ENCODE results near the gene MYL4. TPM values are rescaled to one million over a fixed set of nuclear protein-coding genes. Genes with fewer than 3 reads are reported as not detected.

The MYL4 gene
- total RNA-seq, 1 donor from 2014 or later, result 1.1 TPM

DNA sequence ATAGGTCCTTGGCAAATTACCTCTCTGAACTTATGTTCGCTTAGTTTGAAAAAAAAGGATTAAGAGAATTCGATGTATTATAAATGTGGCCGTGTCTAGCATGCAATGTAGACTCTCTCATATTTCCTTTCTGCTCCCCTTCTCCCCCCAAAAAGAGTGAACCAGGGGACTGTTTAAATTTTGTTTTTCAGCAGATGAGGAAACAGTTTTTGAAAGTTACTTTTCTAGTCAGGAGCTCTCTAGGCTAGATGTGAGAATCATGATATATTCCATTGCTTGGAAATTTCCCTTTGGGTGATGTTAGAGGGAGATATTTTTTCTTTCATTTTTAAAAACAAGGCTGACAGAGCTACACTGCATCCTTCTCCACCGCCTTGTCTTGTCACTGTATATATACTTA, 18.9 kb upstream of the MYL4 start:
- DNase-seq (ENCODE audit: low spot score in 2 of 2, unreplicated experiment in 2 of 2), result no peak
- Mint-ChIP-seq H3K27me3 (ENCODE audit: low read depth) (no peaks in the 10 kb centered on the region), H3K4me1 (peaks cover 24% of the 10 kb centered on the region), H3K4me3 (peak overlapping the region; percentile 95), H3K36me3 (no peaks in the 10 kb centered on the region), H3K9me3 (peaks cover 8% of the 10 kb centered on the region), H3K27ac (no peak overlapping the region)
- TF ChIP-seq, protein P1, sequence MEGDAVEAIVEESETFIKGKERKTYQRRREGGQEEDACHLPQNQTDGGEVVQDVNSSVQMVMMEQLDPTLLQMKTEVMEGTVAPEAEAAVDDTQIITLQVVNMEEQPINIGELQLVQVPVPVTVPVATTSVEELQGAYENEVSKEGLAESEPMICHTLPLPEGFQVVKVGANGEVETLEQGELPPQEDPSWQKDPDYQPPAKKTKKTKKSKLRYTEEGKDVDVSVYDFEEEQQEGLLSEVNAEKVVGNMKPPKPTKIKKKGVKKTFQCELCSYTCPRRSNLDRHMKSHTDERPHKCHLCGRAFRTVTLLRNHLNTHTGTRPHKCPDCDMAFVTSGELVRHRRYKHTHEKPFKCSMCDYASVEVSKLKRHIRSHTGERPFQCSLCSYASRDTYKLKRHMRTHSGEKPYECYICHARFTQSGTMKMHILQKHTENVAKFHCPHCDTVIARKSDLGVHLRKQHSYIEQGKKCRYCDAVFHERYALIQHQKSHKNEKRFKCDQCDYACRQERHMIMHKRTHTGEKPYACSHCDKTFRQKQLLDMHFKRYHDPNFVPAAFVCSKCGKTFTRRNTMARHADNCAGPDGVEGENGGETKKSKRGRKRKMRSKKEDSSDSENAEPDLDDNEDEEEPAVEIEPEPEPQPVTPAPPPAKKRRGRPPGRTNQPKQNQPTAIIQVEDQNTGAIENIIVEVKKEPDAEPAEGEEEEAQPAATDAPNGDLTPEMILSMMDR (IDR thresholded peaks at IDR 0.05; ENCODE audit: unreplicated experiment), result no peak

DNA sequence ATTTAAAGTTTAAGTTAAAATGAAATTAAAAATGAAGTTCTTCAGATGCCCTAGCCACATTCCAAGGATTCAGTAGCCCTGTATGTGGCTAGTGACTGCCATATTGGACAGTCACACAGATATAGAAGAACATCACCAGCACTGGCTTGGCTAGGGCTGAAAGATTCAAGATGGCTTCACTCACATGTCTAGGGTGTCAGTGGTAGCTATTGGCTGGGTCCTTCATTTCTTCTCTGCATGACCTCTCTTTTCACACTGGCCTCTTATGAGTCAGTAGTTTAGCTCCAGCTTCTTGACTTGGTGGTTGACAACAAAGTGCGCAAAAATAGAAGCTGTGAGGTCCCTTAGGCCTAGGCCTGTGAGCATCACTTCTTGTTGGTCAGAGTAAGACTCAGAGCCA, 18.4 kb upstream of the MYL4 start:
- Mint-ChIP-seq H3K27ac (no peak overlapping the region), H3K4me1 (peaks cover 23% of the 10 kb centered on the region), H3K27me3 (ENCODE audit: low read depth) (no peaks in the 10 kb centered on the region), H3K4me3 (no peak overlapping the region), H3K36me3 (no peaks in the 10 kb centered on the region), H3K9me3 (peaks cover 12% of the 10 kb centered on the region)
- DNase-seq (ENCODE audit: low spot score in 2 of 2, unreplicated experiment in 2 of 2), result no peak
- TF ChIP-seq, protein P1 (IDR thresholded peaks at IDR 0.05; ENCODE audit: unreplicated experiment), result no peak

DNA sequence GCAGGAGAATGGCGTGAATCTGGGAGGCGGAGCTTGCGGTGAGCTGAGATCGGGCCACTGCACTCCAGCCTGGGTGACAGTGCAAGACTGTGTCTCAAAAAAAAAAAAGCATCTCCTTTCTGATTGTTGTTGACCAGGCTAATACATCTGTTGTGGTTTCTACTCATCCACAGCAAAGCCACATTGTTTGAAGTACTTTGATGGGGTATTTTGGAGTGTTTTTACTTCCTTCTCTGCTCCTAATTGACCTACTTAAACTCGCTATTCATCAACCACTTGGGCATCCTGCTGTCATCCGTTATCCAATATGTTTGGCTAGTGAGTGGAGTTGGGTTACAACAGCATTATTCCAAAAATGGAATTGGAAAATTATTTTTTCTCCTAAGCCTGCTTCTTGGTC, 16.6 kb upstream of the MYL4 start:
- no peaks in the 10 kb centered on the region for H3K36me3 Mint-ChIP-seq
- TF ChIP-seq, protein P1 (IDR thresholded peaks at IDR 0.05; ENCODE audit: unreplicated experiment), result no peak
- H3K4me3 Mint-ChIP-seq, result no peak overlapping the region
- peaks cover 16% of the 10 kb centered on the region for H3K9me3 Mint-ChIP-seq
- H3K27me3 Mint-ChIP-seq (ENCODE audit: low read depth), result no peaks in the 10 kb centered on the region
- peaks cover 13% of the 10 kb centered on the region for H3K4me1 Mint-ChIP-seq
- DNase-seq (ENCODE audit: low spot score in 2 of 2, unreplicated experiment in 2 of 2), result no peak
- no peak overlapping the region for H3K27ac Mint-ChIP-seq

DNA sequence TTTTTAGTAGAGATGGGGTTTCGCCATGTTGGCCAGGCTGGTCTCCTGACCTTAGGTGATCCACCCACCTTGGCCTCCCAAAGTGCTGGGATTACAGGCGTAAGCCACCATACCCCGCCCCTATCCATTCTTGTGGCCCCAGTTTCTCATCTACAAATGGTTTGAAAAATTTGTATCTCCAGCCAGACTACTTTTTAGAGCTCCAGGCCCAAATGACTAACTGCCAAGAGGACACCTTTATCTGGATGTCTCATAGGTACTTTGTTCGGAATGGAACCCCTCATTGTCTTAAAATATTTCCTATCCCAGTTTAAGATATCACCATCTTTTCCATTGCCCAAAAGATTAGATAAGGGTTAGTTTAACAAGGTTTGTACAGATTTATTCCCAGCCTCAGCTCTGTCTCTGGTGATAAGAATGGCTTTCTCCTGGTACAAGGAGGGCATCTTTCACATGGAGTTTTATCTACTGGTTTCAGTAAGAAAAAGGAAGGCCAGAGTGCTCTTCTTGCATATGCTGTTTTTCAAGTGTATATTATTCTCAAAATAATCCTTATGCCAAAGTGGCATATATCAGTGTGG, 15.1 kb upstream of the MYL4 start:
- Mint-ChIP-seq H3K27ac (no peak overlapping the region), H3K4me3 (no peak overlapping the region), H3K36me3 (no peaks in the 10 kb centered on the region), H3K4me1 (peaks cover 8% of the 10 kb centered on the region), H3K9me3 (peaks cover 16% of the 10 kb centered on the region), H3K27me3 (ENCODE audit: low read depth) (no peaks in the 10 kb centered on the region)
- TF ChIP-seq, protein P1 (IDR thresholded peaks at IDR 0.05; ENCODE audit: unreplicated experiment), result no peak
- no peak for DNase-seq (ENCODE audit: low spot score in 2 of 2, unreplicated experiment in 2 of 2)

DNA sequence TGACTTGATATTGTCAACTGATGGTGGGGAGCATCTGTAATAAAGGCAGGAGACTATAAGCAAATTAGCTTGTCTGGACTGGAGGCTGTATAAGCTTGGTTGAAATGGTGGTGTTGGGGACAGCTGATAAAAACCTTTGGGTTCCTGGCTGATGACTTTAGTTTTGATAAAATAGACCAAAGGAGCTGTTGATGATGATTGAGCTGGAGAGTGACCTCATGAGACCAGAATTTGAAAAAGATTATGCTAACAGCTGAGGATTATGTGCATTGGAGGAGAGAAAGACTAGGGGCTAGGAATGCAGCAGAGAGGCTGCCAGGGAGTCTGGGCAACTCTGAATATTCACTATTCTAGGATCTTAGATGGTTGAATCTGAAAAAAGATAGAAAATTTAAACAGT, 11.3 kb upstream of the MYL4 start:
- H3K27ac Mint-ChIP-seq, result no peak overlapping the region
- TF ChIP-seq, protein P1 (IDR thresholded peaks at IDR 0.05; ENCODE audit: unreplicated experiment), result no peak
- H3K4me3 Mint-ChIP-seq, result no peak overlapping the region
- no peaks in the 10 kb centered on the region for H3K36me3 Mint-ChIP-seq
- peaks cover 16% of the 10 kb centered on the region for H3K9me3 Mint-ChIP-seq
- DNase-seq (ENCODE audit: low spot score in 2 of 2, unreplicated experiment in 2 of 2), result no peak
- H3K27me3 Mint-ChIP-seq (ENCODE audit: low read depth), result no peaks in the 10 kb centered on the region
- H3K4me1 Mint-ChIP-seq, result no peaks in the 10 kb centered on the region
